ENCODE data around the gene POLRMT. TPM values are rescaled to one million over a fixed set of nuclear protein-coding genes. Genes with fewer than 3 reads are reported as not detected.

Gene POLRMT
- total and polyA plus RNA-seq, 3 experiments from 2014 or later, result 58.8 to 77.3 (median 75.2) TPM

DNA sequence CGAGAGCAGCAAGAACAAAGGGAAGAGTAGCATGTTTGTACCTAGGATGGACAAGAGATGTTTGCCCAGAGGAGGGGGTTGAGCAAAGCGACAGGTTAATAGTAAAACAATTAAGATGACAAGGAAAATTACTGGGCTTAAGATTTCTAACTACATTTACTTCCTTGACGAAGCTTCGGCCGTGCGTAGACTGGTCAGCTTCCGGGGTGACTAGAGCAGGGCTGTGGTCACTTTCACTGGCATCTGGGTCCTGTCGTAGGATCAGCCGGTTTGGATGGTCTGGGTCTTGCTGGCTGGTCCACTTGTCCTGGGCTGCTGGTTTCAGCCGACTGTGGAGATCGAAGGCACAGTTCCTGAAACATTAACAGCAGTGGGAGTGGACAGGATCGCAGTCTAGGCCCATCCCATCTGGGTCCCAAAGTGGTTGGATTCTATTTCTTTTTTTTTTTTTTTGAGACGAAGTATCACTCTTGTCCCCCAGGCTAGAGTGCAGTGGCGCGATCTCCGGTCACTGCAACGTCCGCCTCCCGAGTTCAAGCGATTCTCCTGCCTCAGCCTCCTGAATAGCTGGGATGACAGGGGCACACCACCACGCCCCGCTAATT, 65.9 kb downstream of the POLRMT start:
- Mint-ChIP-seq H3K27ac (peak overlapping the region in 1 of 8 donors; percentile 56), H3K4me3 (no peak overlapping the region), H3K4me1 (peaks cover 12 to 19% (median 14%) of the 10 kb centered on the region in 3 donors), H3K36me3 (peaks cover 0 to 7% (median 0%) of the 10 kb centered on the region in 3 donors), H3K9me3 (peaks cover 0 to 2% (median 0%) of the 10 kb centered on the region in 5 donors), H3K27me3 (peaks cover 0 to 15% of the 10 kb centered on the region in 2 donors)
- H3K27me3 ChIP-seq (ENCODE audit: insufficient read depth, low read length, poor library complexity, severe bottlenecking), result no peaks in the 10 kb centered on the region
- no peaks in the 10 kb centered on the region for H3K36me3 ChIP-seq (ENCODE audit: insufficient read depth, low read length)
- H3K9me3 ChIP-seq (ENCODE audit: low read length), result no peaks in the 10 kb centered on the region
- no peak overlapping the region for H3K4me3 ChIP-seq (ENCODE audit: low read length)
- no peak overlapping the region for H3K27ac ChIP-seq (ENCODE audit: low read depth, low read length)
- peak in 1 of 5 donors; percentile 43 for DNase-seq
- ChIA-PET POLR2A (no interaction called here), CTCF (interaction anchor here (0.8 kb wide), 1 partner anchor 22 kb away, joined by 4 read pairs; no protein-coding TSS in a partner anchor)
- H3K4me1 ChIP-seq (ENCODE audit: insufficient read depth, low read length), result no peaks in the 10 kb centered on the region

Other genes with a start within 250 kb of the POLRMT start
- not detected for gene C2CD4C, start 224.4 kb downstream of the POLRMT start, total RNA-seq
- gene C2CD4C, start 224.4 kb downstream of the POLRMT start, polyA plus RNA-seq, result not detected
- gene SHC2, start 172.5 kb downstream of the POLRMT start, total RNA-seq, result under 1 TPM; 0.11 to 0.13 TPM
- not detected for gene SHC2, start 172.5 kb downstream of the POLRMT start, polyA plus RNA-seq
- under 1 TPM; 0.33 to 0.44 TPM for gene MADCAM1, start 137.1 kb downstream of the POLRMT start, total RNA-seq
- 0.12 TPM for gene MADCAM1, start 137.1 kb downstream of the POLRMT start, polyA plus RNA-seq
- gene TPGS1, start 126.0 kb downstream of the POLRMT start, total RNA-seq, result 10 to 100 TPM; 18.6 to 20.0 TPM
- gene TPGS1, start 126.0 kb downstream of the POLRMT start, polyA plus RNA-seq, result 50.3 TPM
- gene CDC34, start 101.8 kb downstream of the POLRMT start, total RNA-seq, result 10 to 100 TPM; 56.9 to 57.8 TPM
- gene CDC34, start 101.8 kb downstream of the POLRMT start, polyA plus RNA-seq, result 46.9 TPM
- gene GZMM, start 89.5 kb downstream of the POLRMT start, total RNA-seq, result 10 to 100 TPM; 48.8 to 50.5 TPM
- 327 TPM for gene GZMM, start 89.5 kb downstream of the POLRMT start, polyA plus RNA-seq
- 100 to 1,000 TPM; 250 to 262 TPM for gene BSG, start 60.9 kb downstream of the POLRMT start, total RNA-seq
- gene BSG, start 60.9 kb downstream of the POLRMT start, polyA plus RNA-seq, result 436 TPM
- gene HCN2, start 43.7 kb downstream of the POLRMT start, total RNA-seq, result under 1 TPM; 0.42 to 0.48 TPM
- not detected for gene HCN2, start 43.7 kb downstream of the POLRMT start, polyA plus RNA-seq
- under 1 TPM; 0.20 to 0.22 TPM for gene FGF22, start 6.3 kb upstream of the POLRMT start, total RNA-seq
- gene FGF22, start 6.3 kb upstream of the POLRMT start, polyA plus RNA-seq, result not detected
- gene RNF126, start 29.7 kb upstream of the POLRMT start, total RNA-seq, result 10 to 100 TPM; 89.6 to 95.5 TPM
- gene RNF126, start 29.7 kb upstream of the POLRMT start, polyA plus RNA-seq, result 100.0 TPM
- gene FSTL3, start 42.9 kb upstream of the POLRMT start, total RNA-seq, result 1 to 10 TPM; 7.7 to 8.0 TPM
- gene FSTL3, start 42.9 kb upstream of the POLRMT start, polyA plus RNA-seq, result 0.81 TPM
- not detected for gene PRSS57, start 61.9 kb upstream of the POLRMT start, total RNA-seq
- not detected for gene PRSS57, start 61.9 kb upstream of the POLRMT start, polyA plus RNA-seq
- not detected for gene PALM, start 75.4 kb upstream of the POLRMT start, total RNA-seq
- gene PALM, start 75.4 kb upstream of the POLRMT start, polyA plus RNA-seq, result not detected
- not detected for gene MISP, start 117.6 kb upstream of the POLRMT start, total RNA-seq
- gene MISP, start 117.6 kb upstream of the POLRMT start, polyA plus RNA-seq, result not detected
- 100 to 1,000 TPM; 969 to 978 TPM for gene PTBP1, start 163.9 kb upstream of the POLRMT start, total RNA-seq
- gene PTBP1, start 163.9 kb upstream of the POLRMT start, polyA plus RNA-seq, result 177 TPM
- gene PLPPR3, start 188.4 kb upstream of the POLRMT start, total RNA-seq, result not detected
- gene PLPPR3, start 188.4 kb upstream of the POLRMT start, polyA plus RNA-seq, result not detected
- not detected for gene AZU1, start 194.3 kb upstream of the POLRMT start, total RNA-seq
- not detected for gene AZU1, start 194.3 kb upstream of the POLRMT start, polyA plus RNA-seq
- not detected for gene PRTN3, start 207.5 kb upstream of the POLRMT start, total RNA-seq
- gene PRTN3, start 207.5 kb upstream of the POLRMT start, polyA plus RNA-seq, result not detected
- gene ELANE, start 218.8 kb upstream of the POLRMT start, total RNA-seq, result not detected
- not detected for gene ELANE, start 218.8 kb upstream of the POLRMT start, polyA plus RNA-seq
- 1 to 10 TPM in 1 of 2 experiments, under 1 TPM in 1; 0.89 to 1.5 TPM for gene CFD, start 226.1 kb upstream of the POLRMT start, total RNA-seq
- 6.9 TPM for gene CFD, start 226.1 kb upstream of the POLRMT start, polyA plus RNA-seq

Measured in CD8-positive, alpha-beta memory T cell (primary cell).